Caco-2 (cell line): Measurements from ENCODE around the gene RAB10. TPM values are rescaled to one million over a fixed set of nuclear protein-coding genes. Genes with fewer than 3 reads are reported as not detected.
A peak's percentile ranks its signal among the peaks of the same experiment; 100 is the strongest.

Experiments
- BruUV-seq: library from RNA; stranded (reverse); fragments of 400-500 nt; replicated peaks from 2 replicates; lab custom pipeline; 2021; lab: Mats Ljungman, UMichigan
- CTCF ChIA-PET: fragments of 300-600 bp; sonication (Branson Sonifier 250); formaldehyde crosslinking; loops from one replicate; lab custom pipeline; 2022; ENCODE audit warnings: antibody characterized with exemption; lab: Charles Lee
- POLR2A ChIA-PET: fragments of 300-600 bp; sonication (Branson Sonifier 250); formaldehyde crosslinking; loops from one replicate; lab custom pipeline; 2022; ENCODE audit warnings: antibody characterized with exemption; lab: Charles Lee
- DNase-seq, 2 experiments: peaks; one replicate each; pipeline versions ENCODE4 v3.0.0 to v3.0.0-alpha.2; 2020 to 2022
- H3K27me3 ChIP-seq: replicated peaks from 2 replicates; pipeline ENCODE4 v1.6.0; 2011; ENCODE audit warnings: low read length; ENCODE audit not compliant: control insufficient read depth, insufficient read depth
- H3K36me3 ChIP-seq: 2 replicates; pipeline ENCODE4 v1.5.1; 2011; ENCODE audit warnings: low read length; ENCODE audit not compliant: control insufficient read depth, insufficient read depth
- H3K4me1 ChIP-seq: fragments of 250-450 bp; sonication (Bioruptor Pico); 2 replicates; pipeline ENCODE4 v1.5.1; 2020; ENCODE audit warnings: mild to moderate bottlenecking
- H3K4me3 ChIP-seq: 2 replicates; pipeline ENCODE4 v1.5.1; 2011; ENCODE audit warnings: low read depth, mild to moderate bottlenecking, control low read depth, low read length
- H3K9me3 ChIP-seq: fragments of 250-450 bp; sonication (Bioruptor Pico); 2 replicates; pipeline ENCODE4 v1.5.1; 2020; ENCODE audit warnings: mild to moderate bottlenecking, moderate library complexity
- H3K27ac Mint-ChIP-seq: one replicate; pipeline ENCODE4 v1.8.0; 2022; ENCODE audit warnings: mixed read lengths; ENCODE audit not compliant: unreplicated experiment
- H3K27me3 Mint-ChIP-seq: one replicate; pipeline ENCODE4 v1.8.0; 2022; ENCODE audit warnings: mixed read lengths; ENCODE audit not compliant: insufficient read depth, unreplicated experiment
- H3K36me3 Mint-ChIP-seq: one replicate; pipeline ENCODE4 v1.8.0; 2022; ENCODE audit warnings: mild to moderate bottlenecking, mixed read lengths; ENCODE audit not compliant: insufficient read depth, unreplicated experiment
- H3K4me1 Mint-ChIP-seq: one replicate; pipeline ENCODE4 v1.8.0; 2022; ENCODE audit warnings: low read depth, mixed read lengths; ENCODE audit not compliant: unreplicated experiment
- H3K4me3 Mint-ChIP-seq: one replicate; pipeline ENCODE4 v1.8.0; 2022; ENCODE audit warnings: mild to moderate bottlenecking, moderate library complexity, mixed read lengths; ENCODE audit not compliant: unreplicated experiment
- H3K9me3 Mint-ChIP-seq: one replicate; pipeline ENCODE4 v1.8.0; 2022; ENCODE audit warnings: mixed read lengths; ENCODE audit not compliant: unreplicated experiment
- CTCF ChIP-seq, 2 experiments: fragments of 200-600 bp in 1 of 2; IDR thresholded peaks; 1 replicate in 1 of 2; 2 replicates in 1 of 2; pipeline versions ENCODE4 v1.5.1 to v1.8.0; 2011 to 2022; ENCODE audit warnings: antibody characterized with exemption in 1 of 2, control low read depth in 1 of 2, inconsistent platforms in 1 of 2, low read depth in 1 of 2, low read length in 1 of 2, mild to moderate bottlenecking in 1 of 2, moderate library complexity in 1 of 2; ENCODE audit not compliant: insufficient read depth in 1 of 2, severe bottlenecking in 1 of 2, unreplicated experiment in 1 of 2
- intact Hi-C: fragments of 100-400 bp; cut with micrococcal nuclease; formaldehyde crosslinking; loops from one replicate; pipeline ENCODE4 v1.10.0; 2022; ENCODE audit not compliant: unreplicated experiment
- total RNA-seq: library from RNA; stranded (reverse); gene quantifications from 2 replicates; pipeline ENCODE4 v1.2.3, GENCODE V29; 2022

RAB10 gene
- total RNA-seq, 1 experiment from 2014 or later: 213 TPM

GRCh38 chr2:26072925-26073768 lies 39.3 kb downstream of the RAB10 start:
- no peak for DNase-seq
- ChIA-PET CTCF (interaction anchor here (0.8 to 1.3 kb wide), 4 partner anchors 15 to 56 kb away, joined by 3 to 4 read pairs (median 3); partner anchors contain the start of gene RAB10), POLR2A (interaction anchor here (0.6 to 1.0 kb wide), 3 partner anchors 39 to 82 kb away, joined by 3 to 6 read pairs (median 5); partner anchors contain the start of gene RAB10)
- intact Hi-C loops: no loop called here
- H3K36me3 ChIP-seq: no peaks in the 10 kb centered on the region; the same call in 1 of the 2 replicates
- H3K4me1 ChIP-seq: peaks cover 50% of the 10 kb centered on the region
- H3K4me1 Mint-ChIP-seq: peaks cover 45% of the 10 kb centered on the region
- H3K27me3 ChIP-seq: no peaks in the 10 kb centered on the region
- H3K27ac Mint-ChIP-seq: peak overlapping the region; percentile 10
- H3K27me3 Mint-ChIP-seq: no peaks in the 10 kb centered on the region
- BruUV-seq: no TSS peak
- H3K9me3 Mint-ChIP-seq: peaks cover 2% of the 10 kb centered on the region
- H3K4me3 ChIP-seq: no peak overlapping the region
- TF ChIP-seq CTCF (IDR thresholded peaks at IDR 0.05; ENCODE audit: insufficient read depth in 1 of 2, low read depth in 1 of 2, low read length in 1 of 2, severe bottlenecking in 1 of 2, unreplicated experiment in 1 of 2): no peak
- H3K4me3 Mint-ChIP-seq: peak overlapping the region; percentile 1
- no peaks in the 10 kb centered on the region for H3K9me3 ChIP-seq
- H3K36me3 Mint-ChIP-seq: peaks cover 34% of the 10 kb centered on the region

GRCh38 chr2:26073830-26074229 lies 39.9 kb downstream of the RAB10 start:
- no peak for DNase-seq
- peaks cover 43% of the 10 kb centered on the region for H3K4me1 ChIP-seq
- Mint-ChIP-seq H3K27me3 (no peaks in the 10 kb centered on the region), H3K27ac (peak overlapping the region; percentile 2), H3K36me3 (peaks cover 41% of the 10 kb centered on the region), H3K4me1 (peaks cover 45% of the 10 kb centered on the region), H3K9me3 (peaks cover 8% of the 10 kb centered on the region), H3K4me3 (peak overlapping the region; percentile 1)
- ChIA-PET POLR2A (interaction anchor here (0.6 to 1.0 kb wide), 3 partner anchors 40 to 82 kb away, joined by 3 to 6 read pairs (median 5); partner anchors contain the start of gene RAB10), CTCF (interaction anchor here (0.8 to 1.3 kb wide), 4 partner anchors 14 to 57 kb away, joined by 3 to 4 read pairs (median 3); partner anchors contain the start of gene RAB10)
- no peaks in the 10 kb centered on the region; the same call in 1 of the 2 replicates for H3K36me3 ChIP-seq
- H3K27me3 ChIP-seq: no peaks in the 10 kb centered on the region
- no peaks in the 10 kb centered on the region for H3K9me3 ChIP-seq
- no peak for TF ChIP-seq CTCF (IDR thresholded peaks at IDR 0.05; ENCODE audit: insufficient read depth in 1 of 2, low read depth in 1 of 2, low read length in 1 of 2, severe bottlenecking in 1 of 2, unreplicated experiment in 1 of 2)
- no peak overlapping the region for H3K4me3 ChIP-seq
- intact Hi-C loops: no loop called here
- no TSS peak for BruUV-seq

- peaks cover 41% of the 10 kb centered on the region for H3K4me1 ChIP-seq
- DNase-seq: no peak
- peaks cover 45% of the 10 kb centered on the region for H3K4me1 Mint-ChIP-seq
- H3K4me3 ChIP-seq: no peak overlapping the region
- peaks cover 46% of the 10 kb centered on the region for H3K36me3 Mint-ChIP-seq
- no peak overlapping the region for H3K4me3 Mint-ChIP-seq
- H3K9me3 ChIP-seq: no peaks in the 10 kb centered on the region
- ChIA-PET POLR2A (interaction anchor here (0.6 kb wide), 1 partner anchor 22 kb away, joined by 3 read pairs; no protein-coding TSS in a partner anchor), CTCF (interaction anchor here (0.9 kb wide), 1 partner anchor 14 kb away, joined by 4 read pairs; no protein-coding TSS in a partner anchor)
- H3K27me3 ChIP-seq: no peaks in the 10 kb centered on the region
- no peaks in the 10 kb centered on the region for H3K27me3 Mint-ChIP-seq
- H3K36me3 ChIP-seq: no peaks in the 10 kb centered on the region; the same call in 1 of the 2 replicates
- peaks cover 15% of the 10 kb centered on the region for H3K9me3 Mint-ChIP-seq
- no TSS peak for BruUV-seq
- intact Hi-C loops: no loop called here
- no peak for TF ChIP-seq CTCF (IDR thresholded peaks at IDR 0.05; ENCODE audit: insufficient read depth in 1 of 2, low read depth in 1 of 2, low read length in 1 of 2, severe bottlenecking in 1 of 2, unreplicated experiment in 1 of 2)
- no peak overlapping the region for H3K27ac Mint-ChIP-seq
These were observed 40.8 kb downstream of the RAB10 start for GRCh38 chr2:26074676-26075075.
